Activated CD8-positive, alpha-beta memory T cell treated with anti-CD3 and anti-CD28 coated beads for 4 hours (primary cell): Measurements from ENCODE around the gene AVPI1.

Source experiments
- DNase-seq, 2 donors: peaks; one replicate each; pipeline ENCODE4 v3.0.0-alpha.2; 2020; ENCODE audit warnings: low read depth in 2 of 2

Gene AVPI1

GRCh38 chr10:97686962-97687784, at the start of gene AVPI1:
Gene AVPI1, minus strand, starts transcription at chr10:97687241. Its CDS starts 7,336 bp downstream, at chr10:97679905.
- DNase-seq: peak; percentile 92 to 93

- DNase-seq: no peak
Observed at GRCh38 chr10:97736403-97736901, 49.4 kb upstream of the AVPI1 start.

- no peak for DNase-seq
Observed at GRCh38 chr10:97734021-97734420, 47.0 kb upstream of the AVPI1 start.

- no peak for DNase-seq
Observed at GRCh38 chr10:97733256-97733655, 46.2 kb upstream of the AVPI1 start.

- no peak for DNase-seq
Observed at GRCh38 chr10:97732052-97732359, 45.0 kb upstream of the AVPI1 start.

GRCh38 chr10:97731346-97732051, 44.5 kb upstream of the AVPI1 start:
- peak in 1 of 2 donors; percentile 18 for DNase-seq

GRCh38 chr10:97729014-97729413, 42.0 kb upstream of the AVPI1 start:
- no peak for DNase-seq

- DNase-seq: no peak
Observed at GRCh38 chr10:97726636-97727178, 39.7 kb upstream of the AVPI1 start.

GRCh38 chr10:97724341-97724941, 37.4 kb upstream of the AVPI1 start:
- no peak for DNase-seq

- DNase-seq: no peak
Observed at GRCh38 chr10:97723001-97723400, 36.0 kb upstream of the AVPI1 start.

GRCh38 chr10:97721871-97722780, 35.1 kb upstream of the AVPI1 start:
- no peak for DNase-seq

GRCh38 chr10:97719602-97720001, 32.6 kb upstream of the AVPI1 start:
- no peak for DNase-seq

GRCh38 chr10:97718659-97719142, 31.7 kb upstream of the AVPI1 start:
- no peak for DNase-seq

GRCh38 chr10:97718178-97718577, 31.1 kb upstream of the AVPI1 start:
- DNase-seq: no peak

- DNase-seq: no peak
Observed at GRCh38 chr10:97717627-97718026, 30.6 kb upstream of the AVPI1 start.

GRCh38 chr10:97715259-97715874, 28.3 kb upstream of the AVPI1 start:
- no peak for DNase-seq

GRCh38 chr10:97714401-97715258, 27.6 kb upstream of the AVPI1 start:
- DNase-seq: no peak

- peak in 1 of 2 donors; percentile 5 for DNase-seq
Observed at GRCh38 chr10:97713826-97714400, 26.9 kb upstream of the AVPI1 start.

- DNase-seq: no peak
Observed at GRCh38 chr10:97713339-97713825, 26.3 kb upstream of the AVPI1 start, which contains the start of gene MARVELD1. Gene MARVELD1, plus strand, starts transcription at chr10:97713730. Its CDS starts 147 bp downstream, at chr10:97713877.
